Measurements from ENCODE around the gene EXOC3.
"Not testable (repeated sequence)": the region's sequence is repeated elsewhere in the genome, so short reads cannot be mapped to it uniquely, and the experiment has no call there.

The EXOC3 gene

GRCh38 chr5:504326-505154, 61.6 kb downstream of the EXOC3 start:
- DNase-seq (ENCODE audit: low read depth), result no peak

- no peak for DNase-seq (ENCODE audit: low read depth)
Measured at GRCh38 chr5:505951-506525, 63.1 kb downstream of the EXOC3 start.

- not testable (repeated sequence) for DNase-seq (ENCODE audit: low read depth)
Measured at GRCh38 chr5:507986-508575, 65.1 kb downstream of the EXOC3 start.

- no peak for DNase-seq (ENCODE audit: low read depth)
Measured at GRCh38 chr5:509611-510185, 66.7 kb downstream of the EXOC3 start.

- DNase-seq (ENCODE audit: low read depth), result no peak
Measured at GRCh38 chr5:510521-510920, 67.5 kb downstream of the EXOC3 start.

- DNase-seq (ENCODE audit: low read depth), result no peak
Measured at GRCh38 chr5:511476-511875, 68.5 kb downstream of the EXOC3 start.

GRCh38 chr5:513216-514100, 70.5 kb downstream of the EXOC3 start:
- DNase-seq (ENCODE audit: low read depth), result no peak

GRCh38 chr5:514101-514485, 71.1 kb downstream of the EXOC3 start:
- no peak for DNase-seq (ENCODE audit: low read depth)

GRCh38 chr5:514673-515072, 71.7 kb downstream of the EXOC3 start:
- no peak for DNase-seq (ENCODE audit: low read depth)

- DNase-seq (ENCODE audit: low read depth), result no peak
Measured at GRCh38 chr5:515273-515836, 72.4 kb downstream of the EXOC3 start.

- no peak for DNase-seq (ENCODE audit: low read depth)
Measured at GRCh38 chr5:516338-516925, 73.5 kb downstream of the EXOC3 start.
